Spleen (tissue), 7 donors: ENCODE measurements around the gene ADGRL3.

ENCODE experiments used
- CTCF ChIP-seq, 11 experiments: fragments of 200-600 bp in 7 of 11; fragments of 450-650 bp in 4 of 11; sonication (generic) in 4 of 11; IDR thresholded peaks in 8 of 11; conservative IDR thresholded peaks in 3 of 11; 1 replicate in 7 of 11; 2 replicates in 4 of 11; pipeline versions ENCODE4 v1.4.0 to v1.8.0; 2016 to 2021; ENCODE audit warnings: antibody characterized with exemption in 11 of 11, inconsistent platforms in 4 of 11, mild to moderate bottlenecking in 1 of 11
- POLR2A ChIP-seq, 3 donors: fragments of 450-650 bp; IDR thresholded peaks; one replicate each; pipeline ENCODE4 v1.5.1; 2017; ENCODE audit warnings: antibody characterized with exemption in 3 of 3, mild to moderate bottlenecking in 1 of 3
- POLR2AphosphoS5 ChIP-seq, 3 donors: sonication (generic); formaldehyde crosslinking; IDR thresholded peaks; one replicate each; pipeline ENCODE4 v1.5.1; 2017; ENCODE audit warnings: antibody characterized with exemption in 3 of 3
- donor health status: DM: no; HTN: no; CAD: no; lungs with moderate emphysema.
- donor health status: DM: no; HTN: no; CAD: no.
- donor health status: DM: no; HTN: no; CAD: no.

- TF ChIP-seq POLR2AphosphoS5 (IDR thresholded peaks at IDR 0.05) (no peak), POLR2A (IDR thresholded peaks at IDR 0.05) (no peak), CTCF (IDR thresholded peaks at IDR 0.05 in 8 of 11, conservative IDR thresholded peaks at IDR 0.05 in 3 of 11) (no peak)
Measured at GRCh38 chr4:61772126-61772525, 572.0 kb downstream of the ADGRL3 start.
